GM23338 (cell line): ENCODE measurements around the gene RNF20. TPM values are rescaled to one million over a fixed set of nuclear protein-coding genes. Genes with fewer than 3 reads are reported as not detected.

Experiments used
- ATAC-seq: fragments of 200-7000 bp; cut with Tn5 transposase; 3 replicates; pipeline ENCODE4 v1.9.1; 2020
- DNase-seq: peaks from one replicate; pipeline ENCODE4 v3.0.0-alpha.2; 2015; ENCODE audit warnings: low spot score
- H2AFZ ChIP-seq: fragments of 200-600 bp; sonication (generic); 2 replicates; pipeline ENCODE4 v1.8.0; 2016; ENCODE audit warnings: antibody characterized with exemption, mild to moderate bottlenecking, moderate library complexity
- H3F3A ChIP-seq: fragments of 200-600 bp; sonication (generic); replicated peaks from 2 replicates; pipeline ENCODE4 v1.8.0; 2017; ENCODE audit warnings: antibody characterized with exemption, mixed run types, low read depth
- H3K27ac ChIP-seq: fragments of 200-600 bp; sonication (generic); 2 replicates; pipeline ENCODE4 v1.6.1; 2016; ENCODE audit warnings: low read depth
- H3K27me3 ChIP-seq: fragments of 200-600 bp; sonication (generic); 2 replicates; pipeline ENCODE4 v1.8.0; 2016; ENCODE audit warnings: mild to moderate bottlenecking, mixed run types, moderate library complexity; ENCODE audit not compliant: insufficient read depth
- H3K36me3 ChIP-seq: fragments of 200-600 bp; sonication (generic); 2 replicates; pipeline ENCODE4 v1.8.0; 2016; ENCODE audit warnings: mild to moderate bottlenecking; ENCODE audit not compliant: insufficient read depth
- H3K4me1 ChIP-seq: fragments of 200-600 bp; sonication (generic); 2 replicates; pipeline ENCODE4 v1.8.0; 2016; ENCODE audit warnings: mild to moderate bottlenecking, moderate library complexity; ENCODE audit not compliant: insufficient read depth
- H3K4me2 ChIP-seq: fragments of 200-600 bp; sonication (generic); 2 replicates; pipeline ENCODE4 v1.7.1; 2017; ENCODE audit warnings: mixed run types
- H3K4me3 ChIP-seq: fragments of 200-600 bp; sonication (generic); 2 replicates; pipeline ENCODE4 v1.6.1; 2016; ENCODE audit warnings: mixed run types
- H3K79me2 ChIP-seq: fragments of 200-600 bp; sonication (generic); replicated peaks from 2 replicates; pipeline ENCODE4 v1.8.0; 2017; ENCODE audit warnings: mild to moderate bottlenecking; ENCODE audit not compliant: insufficient read depth
- H3K9me2 ChIP-seq: fragments of 200-600 bp; sonication (generic); 2 replicates; pipeline ENCODE4 v1.8.0; 2017; ENCODE audit not compliant: insufficient read depth
- H4K20me1 ChIP-seq: fragments of 200-600 bp; sonication (generic); replicated peaks from 2 replicates; pipeline ENCODE4 v1.8.0; 2017; ENCODE audit warnings: mild to moderate bottlenecking; ENCODE audit not compliant: insufficient read depth
- H3K27ac Mint-ChIP-seq: 2 replicates; pipeline ENCODE4 v1.8.0; 2020; ENCODE audit warnings: inconsistent platforms, mild to moderate bottlenecking, moderate library complexity, mixed read lengths
- H3K27me3 Mint-ChIP-seq: 3 replicates; pipeline ENCODE4 v1.8.0; 2022; ENCODE audit warnings: low read depth, mild to moderate bottlenecking, moderate library complexity, mixed read lengths, inconsistent platforms; ENCODE audit not compliant: insufficient read depth, poor library complexity
- H3K36me3 Mint-ChIP-seq: 3 replicates; pipeline ENCODE4 v1.8.0; 2021; ENCODE audit warnings: low read depth, mild to moderate bottlenecking, inconsistent platforms, moderate library complexity, mixed read lengths
- H3K4me1 Mint-ChIP-seq: 3 replicates; pipeline ENCODE4 v1.8.0; 2020; ENCODE audit warnings: mild to moderate bottlenecking, inconsistent platforms, mixed read lengths
- H3K4me3 Mint-ChIP-seq: 3 replicates; pipeline ENCODE4 v1.8.0; 2021; ENCODE audit warnings: moderate library complexity, mild to moderate bottlenecking, inconsistent platforms, mixed read lengths
- H3K9me3 Mint-ChIP-seq: 3 replicates; pipeline ENCODE4 v1.8.0; 2020; ENCODE audit warnings: moderate library complexity, mild to moderate bottlenecking, inconsistent platforms, mixed read lengths
- CREB1 ChIP-seq: fragments of 250-450 bp; sonication (Bioruptor Pico); IDR thresholded peaks from 2 replicates; pipeline ENCODE4 v1.5.0; 2020; ENCODE audit warnings: low read depth, mild to moderate bottlenecking, moderate library complexity
- EZH2 ChIP-seq: fragments of 200-600 bp; sonication (generic); IDR thresholded peaks from one replicate; pipeline ENCODE4 v1.8.0; 2017; ENCODE audit warnings: antibody characterized with exemption, mild to moderate bottlenecking, low read depth; ENCODE audit not compliant: unreplicated experiment
- POLR2AphosphoS5 ChIP-seq: IDR thresholded peaks from 2 replicates; pipeline ENCODE4 v1.6.1; 2016; ENCODE audit warnings: antibody characterized with exemption, low read depth
- STAT1 ChIP-seq: IDR thresholded peaks from one replicate; pipeline ENCODE4 v1.6.1; 2016; ENCODE audit warnings: antibody characterized with exemption; ENCODE audit not compliant: unreplicated experiment
- ZNF114 ChIP-seq: fragments of 250-450 bp; sonication (Bioruptor Pico); IDR thresholded peaks from 2 replicates; pipeline ENCODE4 v1.5.0; 2020; ENCODE audit warnings: mild to moderate bottlenecking, moderate library complexity
- polyA plus RNA-seq: library from polyadenylated mRNA; unstranded; fragments of >200 nt; fragmentation: Nextera tagmentation; extraction: Ambion mirVana; gene quantifications from 2 replicates; pipeline ENCODE4 v1.2.1, GENCODE V29; 2016
- total RNA-seq: library from RNA; depleted of rRNA; stranded (reverse); fragments of >200 nt; shearing (Covaris generic); gene quantifications from 2 replicates; pipeline ENCODE4 v1.2.3, GENCODE V29; 2014
- TF ChIP-seq, protein P1 (sequence below): fragments of 250-450 bp; sonication (Bioruptor Pico); IDR thresholded peaks from 2 replicates; pipeline ENCODE4 v1.5.0; 2020; ENCODE audit warnings: mild to moderate bottlenecking, moderate library complexity
- TF ChIP-seq, protein P2 (sequence below), 2 experiments: fragments of 200-600 bp in 1 of 2; sonication (generic) in 1 of 2; conservative IDR thresholded peaks; 2 replicates each; pipeline versions ENCODE4 v1.5.1 to v1.6.1; 2016 to 2017; ENCODE audit warnings: antibody characterized with exemption in 2 of 2, low read depth in 2 of 2, mild to moderate bottlenecking in 2 of 2, moderate library complexity in 1 of 2

RNF20 gene
- total and polyA plus RNA-seq, 2 experiments from 2014 or later, result 33.6 to 36.2 TPM

- Mint-ChIP-seq H3K27me3 (peaks cover 2% of the 10 kb centered on the region), H3K36me3 (no peaks in the 10 kb centered on the region), H3K27ac (no peak overlapping the region), H3K9me3 (no peaks in the 10 kb centered on the region), H3K4me1 (peaks cover 37% of the 10 kb centered on the region), H3K4me3 (no peak overlapping the region)
- ATAC-seq (no peak), DNase-seq (no peak)
- Histone ChIP-seq H3K27me3 (no peaks in the 10 kb centered on the region), H3K4me3 (no peak overlapping the region), H3K27ac (no peak overlapping the region), H4K20me1 (no peaks in the 10 kb centered on the region), H2AFZ (no peak overlapping the region), H3K4me1 (peaks cover 41% of the 10 kb centered on the region), H3K36me3 (no peaks in the 10 kb centered on the region), H3K9me2 (no peaks in the 10 kb centered on the region), H3K4me2 (no peak overlapping the region), H3F3A (no peaks in the 10 kb centered on the region), H3K79me2 (no peaks in the 10 kb centered on the region)
- TF ChIP-seq CREB1 (no peak), ZNF114 (no peak), POLR2AphosphoS5 (no peak), EZH2 (no peak), STAT1 (no peak)
- TF ChIP-seq, protein P1, sequence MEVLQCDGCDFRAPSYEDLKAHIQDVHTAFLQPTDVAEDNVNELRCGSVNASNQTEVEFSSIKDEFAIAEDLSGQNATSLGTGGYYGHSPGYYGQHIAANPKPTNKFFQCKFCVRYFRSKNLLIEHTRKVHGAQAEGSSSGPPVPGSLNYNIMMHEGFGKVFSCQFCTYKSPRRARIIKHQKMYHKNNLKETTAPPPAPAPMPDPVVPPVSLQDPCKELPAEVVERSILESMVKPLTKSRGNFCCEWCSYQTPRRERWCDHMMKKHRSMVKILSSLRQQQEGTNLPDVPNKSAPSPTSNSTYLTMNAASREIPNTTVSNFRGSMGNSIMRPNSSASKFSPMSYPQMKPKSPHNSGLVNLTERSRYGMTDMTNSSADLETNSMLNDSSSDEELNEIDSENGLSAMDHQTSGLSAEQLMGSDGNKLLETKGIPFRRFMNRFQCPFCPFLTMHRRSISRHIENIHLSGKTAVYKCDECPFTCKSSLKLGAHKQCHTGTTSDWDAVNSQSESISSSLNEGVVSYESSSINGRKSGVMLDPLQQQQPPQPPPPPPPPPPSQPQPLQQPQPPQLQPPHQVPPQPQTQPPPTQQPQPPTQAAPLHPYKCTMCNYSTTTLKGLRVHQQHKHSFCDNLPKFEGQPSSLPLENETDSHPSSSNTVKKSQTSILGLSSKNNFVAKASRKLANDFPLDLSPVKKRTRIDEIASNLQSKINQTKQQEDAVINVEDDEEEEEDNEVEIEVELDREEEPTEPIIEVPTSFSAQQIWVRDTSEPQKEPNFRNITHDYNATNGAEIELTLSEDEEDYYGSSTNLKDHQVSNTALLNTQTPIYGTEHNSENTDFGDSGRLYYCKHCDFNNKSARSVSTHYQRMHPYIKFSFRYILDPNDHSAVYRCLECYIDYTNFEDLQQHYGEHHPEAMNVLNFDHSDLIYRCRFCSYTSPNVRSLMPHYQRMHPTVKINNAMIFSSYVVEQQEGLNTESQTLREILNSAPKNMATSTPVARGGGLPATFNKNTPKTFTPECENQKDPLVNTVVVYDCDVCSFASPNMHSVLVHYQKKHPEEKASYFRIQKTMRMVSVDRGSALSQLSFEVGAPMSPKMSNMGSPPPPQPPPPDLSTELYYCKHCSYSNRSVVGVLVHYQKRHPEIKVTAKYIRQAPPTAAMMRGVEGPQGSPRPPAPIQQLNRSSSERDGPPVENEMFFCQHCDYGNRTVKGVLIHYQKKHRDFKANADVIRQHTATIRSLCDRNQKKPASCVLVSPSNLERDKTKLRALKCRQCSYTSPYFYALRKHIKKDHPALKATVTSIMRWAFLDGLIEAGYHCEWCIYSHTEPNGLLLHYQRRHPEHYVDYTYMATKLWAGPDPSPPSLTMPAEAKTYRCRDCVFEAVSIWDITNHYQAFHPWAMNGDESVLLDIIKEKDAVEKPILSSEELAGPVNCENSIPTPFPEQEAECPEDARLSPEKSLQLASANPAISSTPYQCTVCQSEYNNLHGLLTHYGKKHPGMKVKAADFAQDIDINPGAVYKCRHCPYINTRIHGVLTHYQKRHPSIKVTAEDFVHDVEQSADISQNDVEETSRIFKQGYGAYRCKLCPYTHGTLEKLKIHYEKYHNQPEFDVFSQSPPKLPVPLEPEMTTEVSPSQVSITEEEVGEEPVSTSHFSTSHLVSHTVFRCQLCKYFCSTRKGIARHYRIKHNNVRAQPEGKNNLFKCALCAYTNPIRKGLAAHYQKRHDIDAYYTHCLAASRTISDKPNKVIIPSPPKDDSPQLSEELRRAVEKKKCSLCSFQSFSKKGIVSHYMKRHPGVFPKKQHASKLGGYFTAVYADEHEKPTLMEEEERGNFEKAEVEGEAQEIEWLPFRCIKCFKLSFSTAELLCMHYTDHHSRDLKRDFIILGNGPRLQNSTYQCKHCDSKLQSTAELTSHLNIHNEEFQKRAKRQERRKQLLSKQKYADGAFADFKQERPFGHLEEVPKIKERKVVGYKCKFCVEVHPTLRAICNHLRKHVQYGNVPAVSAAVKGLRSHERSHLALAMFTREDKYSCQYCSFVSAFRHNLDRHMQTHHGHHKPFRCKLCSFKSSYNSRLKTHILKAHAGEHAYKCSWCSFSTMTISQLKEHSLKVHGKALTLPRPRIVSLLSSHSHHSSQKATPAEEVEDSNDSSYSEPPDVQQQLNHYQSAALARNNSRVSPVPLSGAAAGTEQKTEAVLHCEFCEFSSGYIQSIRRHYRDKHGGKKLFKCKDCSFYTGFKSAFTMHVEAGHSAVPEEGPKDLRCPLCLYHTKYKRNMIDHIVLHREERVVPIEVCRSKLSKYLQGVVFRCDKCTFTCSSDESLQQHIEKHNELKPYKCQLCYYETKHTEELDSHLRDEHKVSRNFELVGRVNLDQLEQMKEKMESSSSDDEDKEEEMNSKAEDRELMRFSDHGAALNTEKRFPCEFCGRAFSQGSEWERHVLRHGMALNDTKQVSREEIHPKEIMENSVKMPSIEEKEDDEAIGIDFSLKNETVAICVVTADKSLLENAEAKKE (CRISPR knock-in tag), result no peak
- TF ChIP-seq, protein P2, sequence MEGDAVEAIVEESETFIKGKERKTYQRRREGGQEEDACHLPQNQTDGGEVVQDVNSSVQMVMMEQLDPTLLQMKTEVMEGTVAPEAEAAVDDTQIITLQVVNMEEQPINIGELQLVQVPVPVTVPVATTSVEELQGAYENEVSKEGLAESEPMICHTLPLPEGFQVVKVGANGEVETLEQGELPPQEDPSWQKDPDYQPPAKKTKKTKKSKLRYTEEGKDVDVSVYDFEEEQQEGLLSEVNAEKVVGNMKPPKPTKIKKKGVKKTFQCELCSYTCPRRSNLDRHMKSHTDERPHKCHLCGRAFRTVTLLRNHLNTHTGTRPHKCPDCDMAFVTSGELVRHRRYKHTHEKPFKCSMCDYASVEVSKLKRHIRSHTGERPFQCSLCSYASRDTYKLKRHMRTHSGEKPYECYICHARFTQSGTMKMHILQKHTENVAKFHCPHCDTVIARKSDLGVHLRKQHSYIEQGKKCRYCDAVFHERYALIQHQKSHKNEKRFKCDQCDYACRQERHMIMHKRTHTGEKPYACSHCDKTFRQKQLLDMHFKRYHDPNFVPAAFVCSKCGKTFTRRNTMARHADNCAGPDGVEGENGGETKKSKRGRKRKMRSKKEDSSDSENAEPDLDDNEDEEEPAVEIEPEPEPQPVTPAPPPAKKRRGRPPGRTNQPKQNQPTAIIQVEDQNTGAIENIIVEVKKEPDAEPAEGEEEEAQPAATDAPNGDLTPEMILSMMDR (conservative IDR thresholded peaks at IDR 0.05; ENCODE audit: low read depth in 2 of 2), result no peak
Observed at GRCh38 chr9:101510459-101510858, 23.2 kb upstream of the RNF20 start.
